ENCODE results near the gene MICALL2.

The MICALL2 gene

GRCh38 chr7:1496531-1497292 is 37.4 kb upstream of the MICALL2 start:
- TF ChIP-seq CTCF (conservative IDR thresholded peaks at IDR 0.05; ENCODE audit: control insufficient read depth, insufficient read depth, low read depth, low read length) = no peak
- H3K4me3 ChIP-seq (ENCODE audit: control insufficient read depth, low read depth, low read length) = no peak overlapping the region
- DNase-seq (ENCODE audit: low read depth) = no peak

- TF ChIP-seq CTCF (conservative IDR thresholded peaks at IDR 0.05; ENCODE audit: control insufficient read depth, insufficient read depth, low read depth, low read length) = no peak
- no peak overlapping the region for H3K4me3 ChIP-seq (ENCODE audit: control insufficient read depth, low read depth, low read length)
- DNase-seq (ENCODE audit: low read depth) = no peak
These were observed 36.4 kb upstream of the MICALL2 start for GRCh38 chr7:1495564-1496242.

GRCh38 chr7:1494866-1495563 is 35.7 kb upstream of the MICALL2 start:
- DNase-seq (ENCODE audit: low read depth) = no peak
- no peak overlapping the region for H3K4me3 ChIP-seq (ENCODE audit: control insufficient read depth, low read depth, low read length)
- TF ChIP-seq CTCF (conservative IDR thresholded peaks at IDR 0.05; ENCODE audit: control insufficient read depth, insufficient read depth, low read depth, low read length) = no peak

- DNase-seq (ENCODE audit: low read depth) = no peak
- no peak overlapping the region for H3K4me3 ChIP-seq (ENCODE audit: control insufficient read depth, low read depth, low read length)
- no peak for TF ChIP-seq CTCF (conservative IDR thresholded peaks at IDR 0.05; ENCODE audit: control insufficient read depth, insufficient read depth, low read depth, low read length)
These were observed 35.2 kb upstream of the MICALL2 start for GRCh38 chr7:1494447-1494846.

GRCh38 chr7:1493571-1493970 is 34.3 kb upstream of the MICALL2 start:
- TF ChIP-seq CTCF (conservative IDR thresholded peaks at IDR 0.05; ENCODE audit: control insufficient read depth, insufficient read depth, low read depth, low read length) = no peak
- DNase-seq (ENCODE audit: low read depth) = no peak
- no peak overlapping the region for H3K4me3 ChIP-seq (ENCODE audit: control insufficient read depth, low read depth, low read length)

GRCh38 chr7:1493129-1493528 is 33.9 kb upstream of the MICALL2 start:
- no peak overlapping the region for H3K4me3 ChIP-seq (ENCODE audit: control insufficient read depth, low read depth, low read length)
- TF ChIP-seq CTCF (conservative IDR thresholded peaks at IDR 0.05; ENCODE audit: control insufficient read depth, insufficient read depth, low read depth, low read length) = no peak

More at GRCh38 chr7:1493129-1493528, 33.9 kb upstream of the MICALL2 start:
- no peak for DNase-seq (ENCODE audit: low read depth)
